Activated CD4-positive, alpha-beta T cell treated with anti-CD3 and anti-CD28 coated beads, Interleukin-2, amount 50 U/mL, for 48 hours (primary cell): ENCODE results near the gene PGGHG.
A peak's percentile ranks its signal among the peaks of the same experiment; 100 is the strongest.
"Not testable (repeated sequence)": the region's sequence is repeated elsewhere in the genome, so short reads cannot be mapped to it uniquely, and the experiment has no call there.

Source experiments
- DNase-seq, 2 experiments: peaks; one replicate each; pipeline ENCODE4 v3.0.0-alpha.2; 2020

Gene PGGHG

DNA sequence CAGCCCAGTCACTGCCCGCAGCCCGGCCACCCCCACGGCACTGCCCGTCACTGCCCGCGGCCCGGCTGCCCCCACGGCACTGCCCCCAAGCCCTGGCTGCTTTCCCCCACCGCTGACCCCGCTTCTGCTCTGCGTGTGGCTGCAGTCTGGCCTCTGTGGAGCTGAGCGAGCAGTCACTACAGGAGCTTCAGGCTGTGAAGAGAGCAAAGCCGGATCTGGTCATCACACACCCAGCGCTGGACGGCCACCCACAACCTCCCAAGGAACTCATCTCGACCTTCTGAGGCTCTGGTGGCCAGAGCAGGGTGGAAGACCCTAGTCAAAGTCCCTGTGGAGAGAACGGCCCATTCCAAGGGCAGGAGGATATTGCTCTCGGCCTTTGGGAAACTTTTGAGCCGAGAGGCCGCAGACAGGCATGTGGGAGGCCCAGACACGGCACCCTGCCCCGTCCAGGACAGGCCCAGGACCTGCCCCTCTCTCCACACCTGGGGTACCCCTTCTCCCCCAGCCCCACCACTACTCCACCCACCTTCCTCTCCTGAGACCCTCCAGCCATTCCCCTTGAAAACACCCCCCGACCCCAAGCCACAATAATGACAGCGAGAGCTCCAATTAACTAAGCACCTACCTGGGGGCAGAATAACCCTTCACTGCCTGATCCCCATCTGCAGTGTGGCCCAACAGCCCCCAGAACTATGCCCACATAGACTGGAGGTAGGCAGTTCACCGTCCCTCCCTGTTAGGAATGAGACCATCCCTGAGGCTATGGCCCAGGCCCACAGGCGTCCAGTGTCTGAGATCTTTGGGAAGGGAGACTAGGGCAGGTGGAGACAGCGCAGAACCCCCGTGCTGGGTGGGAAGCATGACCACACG lies 3.7 kb upstream of the PGGHG start:
- DNase-seq = no peak

DNA sequence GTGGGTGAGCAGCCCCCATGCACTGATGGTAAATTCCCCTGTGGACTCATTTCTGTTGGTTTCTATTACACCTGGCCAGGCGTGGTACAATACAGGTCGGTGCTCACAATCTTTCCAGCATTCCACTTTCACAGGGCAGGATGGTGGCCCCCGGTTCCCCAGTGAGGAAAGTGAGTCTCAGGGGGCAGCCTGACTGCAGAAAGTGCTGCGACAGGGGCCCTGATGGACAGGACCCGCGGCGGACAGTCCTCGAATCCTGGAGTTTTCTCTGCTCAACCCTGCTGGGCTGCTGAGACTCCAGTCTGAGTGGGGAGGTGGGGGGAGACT lies 3.1 kb upstream of the PGGHG start:
- no peak for DNase-seq

- DNase-seq = not testable (repeated sequence)
These were observed 1.7 kb upstream of the PGGHG start for GRCh38 chr11:286977-287820.

DNA sequence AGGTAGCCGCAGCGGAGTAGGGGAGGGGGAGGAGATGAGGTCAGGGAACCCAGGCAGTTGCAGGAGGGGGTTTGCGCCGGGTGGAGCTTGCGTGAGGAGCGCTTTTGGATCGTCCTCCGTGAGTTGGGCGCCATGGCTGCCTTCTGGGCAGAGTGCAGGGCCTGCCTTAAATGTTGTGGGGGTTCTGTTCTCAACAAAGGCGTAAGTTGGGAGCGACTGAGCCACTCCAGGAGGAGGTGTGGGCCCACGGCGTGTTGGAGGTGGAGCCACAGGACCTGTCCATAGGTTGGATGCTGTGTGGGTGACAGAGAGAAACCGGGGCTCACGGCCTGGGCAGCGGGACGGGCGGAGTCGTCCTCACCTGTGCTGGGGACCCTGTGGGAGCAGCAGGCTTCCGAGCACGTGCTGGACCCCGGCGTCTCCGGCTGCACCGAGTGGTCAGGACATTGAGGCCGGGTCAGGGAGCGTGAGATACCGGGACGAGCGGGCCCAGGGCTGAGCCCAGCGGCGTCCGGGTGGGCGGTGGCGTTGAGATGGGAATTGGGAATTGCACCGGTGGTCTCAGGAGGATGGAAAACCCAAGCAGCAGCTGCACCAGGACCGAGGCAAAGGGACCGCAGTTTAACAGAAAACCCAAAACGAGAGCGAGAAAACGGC lies 977 bp upstream of the PGGHG start:
- peak; percentile 39 to 52 for DNase-seq

- no peak for DNase-seq
These were observed 429 bp downstream of the PGGHG start for GRCh38 chr11:289398-289711.

- no peak for DNase-seq
These were observed 1.0 kb downstream of the PGGHG start for GRCh38 chr11:289712-290620.

- DNase-seq = no peak
These were observed 1.8 kb downstream of the PGGHG start for GRCh38 chr11:290621-291231.

DNA sequence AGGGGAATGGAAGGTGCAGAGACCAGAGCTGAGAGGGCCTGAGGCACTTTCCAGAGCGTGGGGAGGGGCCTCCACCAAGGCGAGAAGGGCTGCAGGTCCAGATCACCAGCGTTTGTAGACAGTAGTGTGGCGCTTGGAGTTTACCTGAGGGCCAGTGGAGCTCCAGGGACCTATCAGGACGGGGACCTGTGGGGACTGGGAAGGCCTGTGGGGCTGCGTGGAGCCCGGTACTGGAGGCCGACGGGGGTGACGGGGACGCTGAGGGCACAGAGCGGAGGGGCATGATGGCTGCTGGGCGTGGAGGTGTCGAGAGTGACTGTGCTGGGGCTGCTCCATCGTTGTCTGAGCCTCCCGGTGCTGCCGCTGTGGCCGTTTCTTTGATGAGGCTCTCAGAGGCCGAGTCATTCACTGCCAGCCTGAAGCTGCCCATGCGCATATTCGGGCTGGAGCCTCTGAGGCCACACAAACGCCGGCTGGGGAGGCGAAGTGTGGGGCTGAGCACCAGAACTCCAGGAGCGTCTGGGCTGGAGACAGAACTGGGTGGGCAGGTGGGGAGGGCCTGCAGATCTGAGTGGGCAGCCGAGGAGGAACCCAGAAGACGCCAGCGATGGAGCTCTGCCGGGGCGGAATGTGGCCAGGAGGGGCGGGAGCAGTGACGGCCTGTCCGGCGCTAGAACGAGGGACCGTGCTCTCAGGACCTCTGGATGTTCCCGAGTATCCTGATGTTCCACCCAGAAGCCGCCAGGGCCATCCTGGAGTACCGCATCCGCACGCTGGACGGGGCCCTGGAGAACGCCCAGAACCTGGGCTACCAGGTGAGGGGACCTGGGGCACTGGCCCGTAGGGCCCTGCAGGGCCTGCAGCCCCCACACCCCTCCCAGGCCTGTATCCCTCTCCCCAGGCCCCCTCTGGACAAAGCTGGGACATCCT lies 2.6 kb downstream of the PGGHG start:
- no peak for DNase-seq

DNA sequence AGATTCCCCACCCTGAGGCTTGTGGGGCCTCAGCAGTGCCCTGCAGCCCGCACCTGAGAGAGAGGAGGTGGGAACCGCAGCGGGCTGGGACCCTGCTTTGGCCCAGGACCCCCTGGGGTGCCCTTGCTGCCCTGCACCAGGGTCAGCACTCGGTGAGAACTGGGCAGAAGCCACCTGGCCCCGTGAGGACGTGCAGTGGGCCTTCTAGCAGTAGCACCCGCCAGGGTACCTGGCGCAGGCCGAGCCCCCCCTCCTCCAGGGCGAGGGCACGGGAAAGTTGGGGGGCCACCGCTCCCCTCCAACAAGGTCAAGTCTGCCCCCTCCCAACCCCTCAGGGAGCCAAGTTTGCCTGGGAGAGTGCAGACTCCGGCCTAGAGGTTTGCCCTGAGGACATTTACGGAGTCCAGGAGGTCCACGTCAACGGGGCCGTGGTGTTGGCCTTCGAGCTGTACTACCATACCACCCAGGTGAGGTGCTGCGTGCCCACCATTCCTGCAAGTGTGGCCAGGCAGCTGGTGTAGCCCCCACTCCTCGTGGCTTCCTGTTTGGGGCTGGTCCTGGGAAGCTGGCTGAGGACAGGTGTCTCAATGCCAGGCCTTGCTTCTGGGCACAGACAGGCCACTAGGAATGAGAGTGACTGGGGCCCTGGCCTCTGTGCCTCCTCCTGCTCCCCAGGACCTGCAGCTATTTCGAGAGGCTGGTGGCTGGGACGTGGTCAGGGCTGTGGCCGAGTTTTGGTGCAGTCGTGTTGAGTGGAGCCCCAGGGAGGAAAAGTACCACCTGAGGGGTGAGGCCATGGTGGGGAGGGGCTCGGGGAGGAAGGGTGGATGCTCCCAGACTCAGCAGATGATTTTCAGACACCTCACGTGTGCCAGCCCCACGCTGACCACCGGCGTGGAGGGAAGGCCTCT lies 3.5 kb downstream of the PGGHG start:
- DNase-seq = no peak

DNA sequence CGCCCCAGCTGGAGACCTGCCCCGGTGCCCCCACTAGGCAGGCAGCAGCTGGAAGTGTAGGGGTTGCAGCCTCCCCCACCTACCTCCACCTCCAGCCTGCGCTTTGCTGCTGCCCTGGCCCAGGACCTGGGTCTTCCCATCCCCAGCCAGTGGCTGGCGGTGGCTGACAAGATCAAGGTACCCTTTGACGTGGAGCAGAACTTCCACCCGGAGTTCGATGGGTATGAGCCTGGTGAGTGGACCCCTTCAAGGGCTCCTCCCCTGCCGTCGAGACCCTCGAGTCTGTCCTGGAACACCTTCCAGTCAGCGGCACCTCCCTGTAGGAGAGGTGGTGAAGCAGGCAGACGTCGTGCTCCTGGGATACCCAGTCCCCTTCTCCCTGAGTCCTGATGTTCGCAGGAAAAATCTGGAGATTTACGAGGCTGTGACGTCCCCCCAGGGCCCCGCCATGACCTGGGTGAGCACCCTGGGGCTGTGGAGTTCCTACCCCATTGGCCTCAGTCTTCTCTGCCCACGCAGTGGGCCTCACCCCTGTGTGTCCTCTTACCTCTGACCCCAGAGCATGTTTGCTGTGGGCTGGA lies 4.4 kb downstream of the PGGHG start:
- DNase-seq = no peak

DNA sequence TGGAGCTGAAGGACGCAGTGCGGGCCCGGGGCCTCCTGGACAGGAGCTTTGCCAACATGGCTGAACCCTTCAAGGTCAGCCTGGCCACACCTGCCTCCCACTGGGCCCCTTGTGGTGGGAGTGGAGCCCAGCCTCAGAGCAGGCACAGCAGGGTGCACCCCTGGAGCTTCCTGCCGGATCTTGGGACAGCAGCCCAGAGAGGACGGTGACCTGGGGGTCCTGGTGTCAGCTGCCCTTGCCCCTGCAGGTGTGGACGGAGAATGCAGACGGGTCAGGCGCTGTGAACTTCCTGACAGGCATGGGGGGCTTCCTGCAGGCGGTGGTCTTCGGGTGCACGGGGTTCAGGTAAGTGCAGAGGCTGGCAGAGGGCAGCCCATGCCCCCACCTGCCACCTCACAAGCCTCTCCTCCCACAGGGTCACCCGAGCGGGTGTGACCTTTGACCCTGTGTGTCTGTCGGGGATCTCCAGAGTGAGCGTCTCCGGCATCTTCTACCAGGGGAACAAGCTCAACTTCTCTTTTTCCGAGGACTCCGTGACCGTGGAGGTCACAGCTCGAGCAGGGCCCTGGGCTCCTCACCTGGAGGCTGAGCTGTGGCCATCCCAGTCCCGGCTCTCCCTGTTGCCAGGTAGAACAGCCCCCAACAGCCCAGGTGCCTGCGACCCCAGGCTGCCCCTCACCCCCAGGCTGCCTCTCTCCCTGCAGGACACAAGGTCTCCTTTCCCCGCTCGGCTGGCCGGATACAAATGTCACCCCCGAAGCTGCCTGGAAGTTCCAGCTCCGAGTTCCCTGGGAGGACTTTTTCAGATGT lies 5.1 kb downstream of the PGGHG start:
- no peak for DNase-seq

DNA sequence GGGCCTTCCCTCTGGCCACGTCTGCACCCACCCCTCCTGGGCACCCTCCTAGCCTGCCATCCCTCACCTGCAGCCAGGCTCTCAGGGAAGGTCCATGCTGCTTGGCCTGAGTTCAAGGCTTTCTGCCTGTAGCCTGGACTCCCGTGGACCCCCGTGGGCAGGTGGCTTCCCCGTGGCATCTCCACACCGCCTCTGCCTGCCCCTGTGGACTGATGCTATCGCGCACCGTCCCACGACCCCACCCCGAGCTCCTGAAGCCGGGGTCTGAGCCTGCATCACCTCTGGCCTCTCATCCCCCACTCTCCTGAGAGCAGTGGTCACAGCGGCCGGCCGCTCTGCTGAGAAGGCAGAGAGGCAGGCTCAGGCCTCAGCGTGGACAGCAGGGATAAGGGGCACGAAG lies 5.9 kb downstream of the PGGHG start:
- no peak for DNase-seq

DNA sequence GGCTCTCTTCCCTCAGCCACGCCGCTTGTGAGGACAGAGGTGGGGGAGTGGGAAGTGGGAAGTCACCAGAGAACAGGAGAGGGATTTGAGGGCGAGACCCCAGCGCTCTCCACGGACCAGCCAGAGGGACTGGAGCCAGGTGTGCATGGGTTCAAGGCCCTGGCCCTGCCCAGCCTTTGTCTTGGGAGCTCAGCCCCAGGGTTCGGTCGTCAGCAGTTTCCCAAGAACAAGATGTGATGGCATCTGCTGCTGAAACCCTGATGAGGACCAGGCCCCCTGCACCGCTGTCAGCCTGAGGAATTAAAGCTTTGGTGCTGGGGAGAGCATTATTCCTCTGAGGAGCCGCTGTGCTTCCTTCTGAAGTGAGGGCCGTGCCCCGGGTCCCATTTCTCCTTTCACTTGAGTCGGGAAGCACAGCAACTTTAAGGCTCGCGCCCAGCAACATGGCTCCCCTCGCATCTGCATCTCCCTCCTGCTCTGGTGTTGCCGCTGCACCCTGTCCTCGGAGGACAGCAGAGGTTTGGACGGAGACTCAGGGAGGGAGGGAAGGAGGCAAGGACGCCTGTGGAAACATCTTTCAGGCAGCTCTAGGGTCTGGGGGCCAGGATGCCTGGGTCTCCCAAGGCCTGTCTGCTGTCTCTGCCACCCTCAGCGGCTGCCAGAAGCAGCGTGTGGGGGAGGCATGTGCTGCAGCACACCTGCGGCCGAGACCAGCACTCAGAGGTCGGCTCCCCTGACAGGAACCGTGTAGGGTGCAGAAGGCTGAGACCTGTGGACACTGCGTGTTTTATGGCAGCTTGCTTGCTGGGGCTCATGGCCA lies 6.6 kb downstream of the PGGHG start:
- no peak for DNase-seq

DNA sequence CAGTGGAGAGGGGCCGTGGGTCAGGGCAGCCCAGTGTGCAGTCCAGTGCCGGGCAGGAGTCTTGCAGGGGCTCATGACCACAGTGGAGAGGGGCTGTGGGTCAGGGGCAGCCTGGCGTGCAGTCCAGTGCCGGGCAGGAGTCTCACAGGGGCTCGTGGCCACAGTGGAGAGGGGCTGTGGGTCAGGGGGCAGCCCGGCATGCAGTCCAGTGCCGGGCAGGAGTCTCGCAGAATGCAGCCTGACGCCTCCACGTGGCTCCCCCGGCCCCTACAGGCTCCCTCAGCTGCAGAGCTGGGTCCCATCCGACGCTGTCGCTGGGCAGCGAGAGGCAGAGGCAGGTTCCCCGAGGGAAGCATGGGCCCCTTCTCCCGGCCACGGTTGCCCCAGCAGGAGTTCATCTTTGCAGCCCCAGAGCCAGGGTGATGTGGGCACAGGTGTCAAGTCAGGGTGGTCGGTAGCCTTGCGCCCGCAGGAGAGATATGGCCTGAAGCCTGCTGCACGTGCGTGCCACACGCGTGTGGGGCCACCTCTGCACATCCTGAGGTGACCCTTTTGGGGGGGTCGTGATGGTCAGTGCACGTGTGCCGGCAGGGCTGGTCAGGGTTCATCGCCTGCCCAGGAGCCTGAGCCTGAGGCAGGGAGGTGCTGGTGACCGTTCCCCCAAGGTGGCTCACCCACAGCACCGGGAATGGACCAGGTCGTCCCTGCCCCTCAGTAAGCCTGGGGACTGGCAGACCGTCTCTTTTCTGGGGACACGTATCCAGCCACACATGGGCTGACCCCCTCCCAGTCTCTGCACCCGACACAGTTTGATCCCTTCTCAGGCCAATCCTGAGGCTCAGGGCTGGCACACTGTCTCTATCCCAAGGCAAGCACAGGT lies 7.5 kb downstream of the PGGHG start:
- DNase-seq = no peak

- DNase-seq = no peak
These were observed 8.2 kb downstream of the PGGHG start for GRCh38 chr11:297051-297585.
